NCI-H1417 treated with DMSO at 0.1 percent for 48 hours (cell line): ENCODE results near the gene LONRF3.

Experiments
- DNase-seq: peaks from one replicate; lab custom pipeline; 2025; lab: John Stamatoyannopoulos, UW

The LONRF3 gene

GRCh38 chrX:119036107-119037029 is 62.0 kb downstream of the LONRF3 start:
- no peak for DNase-seq

DNA sequence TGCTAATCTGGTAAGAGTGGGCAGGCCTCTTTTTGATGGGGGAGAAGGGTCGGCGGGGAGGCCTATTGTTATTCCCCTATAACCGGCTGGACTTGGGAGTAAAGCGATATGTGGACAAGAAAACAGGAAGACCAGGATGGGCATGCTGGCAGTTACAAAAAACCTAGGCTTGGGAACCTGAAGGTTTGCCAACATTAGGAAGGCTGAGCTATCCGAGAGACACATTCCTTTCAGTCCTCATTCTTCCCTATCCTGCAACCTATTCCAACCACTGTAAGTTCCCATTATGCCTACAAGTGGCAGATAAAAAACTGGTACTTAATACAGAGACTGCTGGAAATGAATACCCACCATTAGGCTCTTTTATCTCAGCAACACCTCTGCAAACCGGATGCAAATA is 66.0 kb downstream of the LONRF3 start:
- DNase-seq = no peak

DNA sequence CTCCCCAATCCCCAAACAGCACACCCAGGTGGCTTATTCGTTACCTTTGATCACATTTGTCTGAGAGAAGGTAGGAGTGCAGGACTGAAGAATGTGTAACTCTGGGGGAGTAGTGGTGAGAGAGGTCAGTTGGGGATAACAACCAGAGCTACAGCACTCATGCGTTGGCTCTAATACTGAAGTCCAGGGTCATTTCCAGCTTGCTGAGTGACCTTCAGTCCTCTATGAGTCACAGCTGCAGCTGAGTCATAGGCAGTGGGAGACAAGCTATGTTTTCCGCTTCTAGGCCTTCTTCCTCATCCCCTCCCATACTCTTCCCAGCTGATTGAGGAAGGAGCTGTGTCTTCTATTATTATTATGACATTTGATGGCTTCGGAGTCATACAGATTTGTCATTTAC is 66.8 kb downstream of the LONRF3 start:
- DNase-seq = no peak

DNA sequence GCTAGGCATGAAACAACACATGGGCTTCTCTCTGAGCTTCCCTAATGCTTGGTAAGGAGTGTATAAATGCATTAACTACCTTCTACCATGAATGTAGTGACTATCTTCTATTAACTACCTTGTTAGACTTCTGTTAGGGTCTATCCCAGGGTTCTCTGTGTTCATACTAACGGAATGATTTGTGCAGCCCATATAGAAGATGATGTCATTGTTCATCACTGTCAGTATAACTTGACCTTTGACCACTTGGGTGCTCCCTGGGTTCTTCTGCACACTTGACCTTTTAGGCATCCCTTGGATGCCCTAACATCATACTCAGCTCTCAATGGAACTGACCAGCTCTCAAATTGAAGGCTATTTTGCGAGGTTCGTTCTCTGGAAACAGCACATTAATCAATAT is 67.6 kb downstream of the LONRF3 start:
- DNase-seq = no peak

DNA sequence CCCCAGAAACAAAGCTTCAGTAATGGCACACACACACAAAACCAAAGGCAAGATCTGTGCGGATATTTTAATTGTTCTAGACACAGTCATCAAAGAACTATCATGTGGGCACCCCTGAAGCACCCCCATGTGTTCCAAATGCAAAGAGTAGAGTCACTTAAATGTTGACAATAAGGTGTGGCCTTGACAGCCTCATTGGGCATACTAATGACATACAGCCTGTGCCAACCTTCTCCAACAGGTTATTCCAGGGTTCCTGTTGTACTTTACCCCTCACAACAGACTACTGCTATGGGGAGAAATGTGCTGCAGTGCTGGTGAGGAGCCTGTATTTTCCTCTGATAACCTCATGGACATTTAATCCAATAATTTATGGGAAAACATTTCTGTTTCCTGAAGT is 68.6 kb downstream of the LONRF3 start:
- no peak for DNase-seq

DNA sequence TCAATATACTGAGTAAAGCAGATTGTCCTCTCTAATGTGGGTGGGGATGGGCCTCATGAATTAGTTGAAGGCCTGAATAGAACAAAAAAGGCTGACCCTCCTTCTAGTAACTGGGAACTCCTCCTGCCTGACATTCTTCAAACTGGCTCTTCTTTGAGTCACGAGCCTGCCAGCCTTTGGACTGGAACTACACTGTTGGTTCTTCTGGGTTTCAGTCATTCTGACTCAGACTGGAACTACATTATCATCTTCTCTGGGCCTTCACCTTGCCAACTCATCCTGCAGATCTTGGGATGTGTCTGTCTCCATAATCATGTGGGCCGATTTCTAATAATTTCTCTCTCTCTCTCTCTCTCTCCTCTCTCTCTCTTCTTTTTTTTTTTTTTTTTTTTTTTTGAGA is 71.5 kb downstream of the LONRF3 start:
- DNase-seq = no peak

DNA sequence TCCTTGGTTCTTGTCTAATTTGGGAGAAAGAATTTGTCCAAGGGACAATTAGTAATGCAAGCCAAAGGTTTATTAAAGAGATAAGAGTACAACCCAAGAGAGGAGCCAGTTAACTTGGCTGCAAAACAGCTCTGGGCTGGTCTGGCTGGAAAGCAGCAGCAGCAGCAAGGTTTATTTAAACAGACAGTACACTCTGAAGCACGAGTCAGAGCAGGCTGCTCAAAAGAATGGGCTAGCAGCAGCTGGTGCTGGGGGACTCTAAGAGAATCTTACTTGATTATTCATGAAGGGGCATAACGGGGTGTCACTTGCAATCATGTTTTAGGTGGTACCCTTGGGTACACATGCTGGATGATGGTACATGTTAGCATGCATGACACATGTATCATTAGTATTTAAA is 81.3 kb downstream of the LONRF3 start:
- DNase-seq = no peak

- DNase-seq = no peak
Measured at GRCh38 chrX:119062750-119063374, 88.4 kb downstream of the LONRF3 start.

DNA sequence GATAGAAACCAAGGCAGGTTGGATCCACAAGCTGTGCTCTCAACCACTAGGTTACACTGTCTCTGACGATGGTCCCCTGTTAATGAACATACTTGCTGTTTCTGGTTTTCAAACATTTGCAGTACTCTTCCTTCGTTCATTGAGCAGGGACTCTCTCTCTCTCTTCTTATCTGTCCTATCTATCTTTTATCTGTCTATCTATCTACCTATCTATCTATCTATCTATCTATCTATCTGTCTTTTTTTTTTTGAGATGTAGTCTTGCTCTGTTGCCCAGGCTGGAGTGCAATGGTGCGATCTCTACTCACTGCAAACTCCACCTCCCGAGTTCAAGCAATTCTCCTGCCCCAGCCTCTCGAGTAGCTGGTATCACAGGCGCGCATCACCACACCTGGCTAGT is 89.0 kb downstream of the LONRF3 start:
- DNase-seq = no peak

GRCh38 chrX:119067023-119067739 is 92.8 kb downstream of the LONRF3 start:
- DNase-seq = no peak
